ENCODE measurements around the gene DIRAS2.

DNA sequence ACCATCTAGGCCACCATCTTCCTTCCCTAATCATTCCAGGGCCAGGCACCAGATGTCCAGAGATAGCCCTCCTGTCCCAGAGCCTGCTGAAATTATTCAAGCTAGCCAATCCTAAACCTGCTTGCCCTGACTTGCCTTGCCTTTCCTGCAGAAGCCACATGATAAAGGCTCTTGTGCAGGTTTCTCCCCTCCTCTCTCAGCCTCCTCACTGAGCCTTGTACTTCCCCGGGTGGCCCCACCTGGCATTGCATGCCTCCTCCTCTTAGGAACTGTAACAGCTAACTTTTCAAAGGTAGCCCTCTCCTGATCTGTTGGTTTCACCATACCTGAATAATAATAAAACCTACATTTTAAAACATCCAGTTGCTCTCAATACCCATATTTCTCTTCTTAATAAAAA, 42.6 kb downstream of the DIRAS2 start:
- TF ChIP-seq, protein P1, sequence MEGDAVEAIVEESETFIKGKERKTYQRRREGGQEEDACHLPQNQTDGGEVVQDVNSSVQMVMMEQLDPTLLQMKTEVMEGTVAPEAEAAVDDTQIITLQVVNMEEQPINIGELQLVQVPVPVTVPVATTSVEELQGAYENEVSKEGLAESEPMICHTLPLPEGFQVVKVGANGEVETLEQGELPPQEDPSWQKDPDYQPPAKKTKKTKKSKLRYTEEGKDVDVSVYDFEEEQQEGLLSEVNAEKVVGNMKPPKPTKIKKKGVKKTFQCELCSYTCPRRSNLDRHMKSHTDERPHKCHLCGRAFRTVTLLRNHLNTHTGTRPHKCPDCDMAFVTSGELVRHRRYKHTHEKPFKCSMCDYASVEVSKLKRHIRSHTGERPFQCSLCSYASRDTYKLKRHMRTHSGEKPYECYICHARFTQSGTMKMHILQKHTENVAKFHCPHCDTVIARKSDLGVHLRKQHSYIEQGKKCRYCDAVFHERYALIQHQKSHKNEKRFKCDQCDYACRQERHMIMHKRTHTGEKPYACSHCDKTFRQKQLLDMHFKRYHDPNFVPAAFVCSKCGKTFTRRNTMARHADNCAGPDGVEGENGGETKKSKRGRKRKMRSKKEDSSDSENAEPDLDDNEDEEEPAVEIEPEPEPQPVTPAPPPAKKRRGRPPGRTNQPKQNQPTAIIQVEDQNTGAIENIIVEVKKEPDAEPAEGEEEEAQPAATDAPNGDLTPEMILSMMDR (IDR thresholded peaks at IDR 0.05; ENCODE audit: extremely low read depth in 1 of 2, insufficient read depth in 1 of 2, low read depth in 1 of 2, low read length in 2 of 2): no peak
- TF ChIP-seq POLR2AphosphoS5 (IDR thresholded peaks at IDR 0.05; ENCODE audit: insufficient read depth, low read depth, low read length) (no peak), POLR2A (IDR thresholded peaks at IDR 0.05; ENCODE audit: low read depth, low read length) (no peak), JUN (IDR thresholded peaks at IDR 0.05; ENCODE audit: borderline replicate concordance, insufficient read depth, insufficient read length, low read depth) (no peak)
- TF ChIP-seq, protein P2, sequence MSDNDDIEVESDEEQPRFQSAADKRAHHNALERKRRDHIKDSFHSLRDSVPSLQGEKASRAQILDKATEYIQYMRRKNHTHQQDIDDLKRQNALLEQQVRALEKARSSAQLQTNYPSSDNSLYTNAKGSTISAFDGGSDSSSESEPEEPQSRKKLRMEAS (IDR thresholded peaks at IDR 0.05; ENCODE audit: insufficient read depth, insufficient read length): no peak
